A673 (cell line): ENCODE results near the gene TMEM271.

ENCODE experiments used
- EZH2 ChIP-seq: fragments of 200-600 bp; sonication (generic); IDR thresholded peaks from 2 replicates; pipeline ENCODE4 v1.6.1; 2017; ENCODE audit warnings: borderline replicate concordance, low read depth, mild to moderate bottlenecking, mixed read lengths, antibody characterized with exemption, low read length; ENCODE audit not compliant: poor library complexity, severe bottlenecking
- TF ChIP-seq, protein P1 (sequence below): fragments of 300-800, 200-600 bp; sonication (generic); conservative IDR thresholded peaks from 2 replicates; pipeline ENCODE4 v1.5.1; 2017; ENCODE audit warnings: low read depth, mild to moderate bottlenecking, antibody characterized with exemption, low read length, moderate library complexity, mixed read lengths

DNA sequence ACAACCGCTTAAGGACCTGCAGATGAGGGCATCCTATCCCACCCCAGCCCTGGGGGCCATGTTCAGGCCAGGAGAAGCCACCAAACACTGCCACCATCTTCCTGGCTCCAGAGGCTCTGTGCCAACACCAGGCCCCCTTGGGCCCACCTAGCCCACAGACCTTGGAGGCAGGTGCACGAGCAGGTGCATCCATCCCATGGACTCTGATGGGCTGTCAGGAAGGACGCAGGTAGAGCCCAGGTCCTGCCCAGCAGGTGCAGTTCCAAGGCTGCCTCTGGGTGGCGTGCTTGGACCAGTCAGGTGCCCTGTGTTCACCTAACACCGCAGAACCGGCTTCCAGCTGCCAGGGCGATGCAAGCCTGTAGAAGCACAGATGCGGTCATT, 26.5 kb upstream of the TMEM271 start:
- no peak for TF ChIP-seq EZH2
- TF ChIP-seq, protein P1, sequence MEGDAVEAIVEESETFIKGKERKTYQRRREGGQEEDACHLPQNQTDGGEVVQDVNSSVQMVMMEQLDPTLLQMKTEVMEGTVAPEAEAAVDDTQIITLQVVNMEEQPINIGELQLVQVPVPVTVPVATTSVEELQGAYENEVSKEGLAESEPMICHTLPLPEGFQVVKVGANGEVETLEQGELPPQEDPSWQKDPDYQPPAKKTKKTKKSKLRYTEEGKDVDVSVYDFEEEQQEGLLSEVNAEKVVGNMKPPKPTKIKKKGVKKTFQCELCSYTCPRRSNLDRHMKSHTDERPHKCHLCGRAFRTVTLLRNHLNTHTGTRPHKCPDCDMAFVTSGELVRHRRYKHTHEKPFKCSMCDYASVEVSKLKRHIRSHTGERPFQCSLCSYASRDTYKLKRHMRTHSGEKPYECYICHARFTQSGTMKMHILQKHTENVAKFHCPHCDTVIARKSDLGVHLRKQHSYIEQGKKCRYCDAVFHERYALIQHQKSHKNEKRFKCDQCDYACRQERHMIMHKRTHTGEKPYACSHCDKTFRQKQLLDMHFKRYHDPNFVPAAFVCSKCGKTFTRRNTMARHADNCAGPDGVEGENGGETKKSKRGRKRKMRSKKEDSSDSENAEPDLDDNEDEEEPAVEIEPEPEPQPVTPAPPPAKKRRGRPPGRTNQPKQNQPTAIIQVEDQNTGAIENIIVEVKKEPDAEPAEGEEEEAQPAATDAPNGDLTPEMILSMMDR: peak; percentile 75
